HepG2 (cell line): Measurements from ENCODE around the gene TF. TPM values are rescaled to one million over a fixed set of nuclear protein-coding genes. Genes with fewer than 3 reads are reported as not detected.

Source experiments
- BCL3 ChIP-seq: sonication (generic); formaldehyde crosslinking; IDR thresholded peaks from 2 replicates; pipeline ENCODE4 v1.5.1; 2020; ENCODE audit warnings: mild to moderate bottlenecking, missing genetic modification reagents, moderate library complexity
- ELF1 ChIP-seq: sonication (generic); formaldehyde crosslinking; IDR thresholded peaks from 2 replicates; pipeline ENCODE4 v1.4.0; 2020; ENCODE audit warnings: missing genetic modification reagents
- HDAC6 ChIP-seq: fragments of 200-600 bp; sonication (generic); IDR thresholded peaks from 2 replicates; pipeline ENCODE4 v1.7.0; 2017; ENCODE audit warnings: mild to moderate bottlenecking, antibody characterized with exemption, low read length, low read depth
- HOXA9 ChIP-seq: sonication (generic); formaldehyde crosslinking; IDR thresholded peaks from 2 replicates; pipeline ENCODE4 v1.8.1; 2022; ENCODE audit warnings: missing genetic modification reagents, mild to moderate bottlenecking, moderate library complexity, borderline replicate concordance
- MED1 ChIP-seq: sonication (generic); formaldehyde crosslinking; IDR thresholded peaks from 2 replicates; pipeline ENCODE4 v1.4.0; 2020; ENCODE audit warnings: missing genetic modification reagents
- MIXL1 ChIP-seq: IDR thresholded peaks from 2 replicates; pipeline ENCODE4 v1.6.1; 2016
- SMARCE1 ChIP-seq: fragments of 450-650 bp; IDR thresholded peaks from 2 replicates; pipeline ENCODE4 v1.6.1; 2017; ENCODE audit warnings: borderline replicate concordance
- TARDBP ChIP-seq: sonication (generic); formaldehyde crosslinking; IDR thresholded peaks from 2 replicates; pipeline ENCODE4 v1.8.0; 2022; ENCODE audit warnings: mild to moderate bottlenecking, missing genetic modification reagents
- WIZ ChIP-seq: sonication (generic); formaldehyde crosslinking; IDR thresholded peaks from 2 replicates; pipeline ENCODE4 v1.5.1; 2020; ENCODE audit warnings: mild to moderate bottlenecking, missing genetic modification reagents
- ZFY ChIP-seq: sonication (generic); formaldehyde crosslinking; IDR thresholded peaks from 2 replicates; pipeline ENCODE4 v1.4.0; 2020; ENCODE audit warnings: missing genetic modification reagents
- ZNF143 ChIP-seq: sonication (generic); formaldehyde crosslinking; IDR thresholded peaks from 2 replicates; pipeline ENCODE4 v1.4.0; 2020; ENCODE audit warnings: missing genetic modification reagents
- ZNF205 ChIP-seq: IDR thresholded peaks from 2 replicates; pipeline ENCODE4 v1.6.1; 2018; ENCODE audit warnings: missing biosample characterization, missing genetic modification reagents
- ZNF235 ChIP-seq: sonication (generic); formaldehyde crosslinking; IDR thresholded peaks from 2 replicates; pipeline ENCODE4 v1.8.1; 2023; ENCODE audit warnings: mild to moderate bottlenecking, missing genetic modification reagents, borderline replicate concordance
- ZNF274 ChIP-seq: sonication (generic); formaldehyde crosslinking; IDR thresholded peaks from 2 replicates; pipeline ENCODE4 v1.5.1; 2020; ENCODE audit warnings: mild to moderate bottlenecking, missing genetic modification reagents
- ZNF296 ChIP-seq: sonication (generic); formaldehyde crosslinking; conservative IDR thresholded peaks from 2 replicates; pipeline ENCODE4 v1.5.0; 2020; ENCODE audit warnings: mild to moderate bottlenecking, missing genetic modification reagents
- ZNF496 ChIP-seq: sonication (generic); formaldehyde crosslinking; IDR thresholded peaks from 2 replicates; pipeline ENCODE4 v1.8.1; 2023; ENCODE audit warnings: mild to moderate bottlenecking, moderate library complexity, missing genetic modification reagents; ENCODE audit not compliant: insufficient replicate concordance
- ZNF878 ChIP-seq: sonication (generic); formaldehyde crosslinking; IDR thresholded peaks from 2 replicates; pipeline ENCODE4 v1.8.1; 2023; ENCODE audit warnings: mild to moderate bottlenecking, missing genetic modification reagents, moderate library complexity
- polyA plus RNA-seq, 8 experiments: library from polyadenylated mRNA; depleted of rRNA in 3 of 8; stranded (reverse) in 7 of 8; unstranded in 1 of 8; fragments of >200 nt; fragmentation: Illumina TruSeq in 4 of 8; extraction: Trizol in 4 of 8; gene quantifications; 2 replicates each; pipeline versions ENCODE4 v1.2.1 to v1.2.3, GENCODE V29; 2011 to 2016; ENCODE audit warnings: low read depth in 4 of 8, missing spikeins in 1 of 8, mixed read lengths in 1 of 8; ENCODE audit not compliant: insufficient read depth in 1 of 8
- total RNA-seq, 5 experiments: library from RNA; depleted of rRNA; stranded (reverse); fragments of >200 nt; fragmentation: Illumina TruSeq; extraction: Trizol; gene quantifications; 2 replicates each; pipeline ENCODE4 v1.2.3, GENCODE V29; 2016; ENCODE audit warnings: low read depth in 1 of 5
- TF ChIP-seq, protein P1 (sequence below): sonication (generic); formaldehyde crosslinking; IDR thresholded peaks from 2 replicates; pipeline ENCODE4 v1.9.0; 2021; ENCODE audit warnings: missing genetic modification reagents, borderline replicate concordance
- TF ChIP-seq, protein P2 (sequence below): sonication (generic); formaldehyde crosslinking; conservative IDR thresholded peaks from 2 replicates; pipeline ENCODE4 v1.5.0; 2020; ENCODE audit warnings: missing genetic modification reagents
- TF ChIP-seq, protein P3 (sequence below): IDR thresholded peaks from 2 replicates; pipeline ENCODE4 v1.6.1; 2012; ENCODE audit warnings: low read depth, low read length, improper control_type of control experiment
- TF ChIP-seq, protein P4 (sequence below): sonication (generic); formaldehyde crosslinking; IDR thresholded peaks from 2 replicates; pipeline ENCODE4 v1.4.0; 2020; ENCODE audit warnings: missing genetic modification reagents
- TF ChIP-seq, protein P5 (sequence below): sonication (generic); formaldehyde crosslinking; IDR thresholded peaks from 2 replicates; pipeline ENCODE4 v1.5.0; 2020; ENCODE audit warnings: missing genetic modification reagents

The TF gene
- total and polyA plus RNA-seq, 2 of the 13 experiments (the other 11 are each of a cell fraction or from before 2014, with no cell fraction given) = 10,074 to 11,821 TPM

DNA sequence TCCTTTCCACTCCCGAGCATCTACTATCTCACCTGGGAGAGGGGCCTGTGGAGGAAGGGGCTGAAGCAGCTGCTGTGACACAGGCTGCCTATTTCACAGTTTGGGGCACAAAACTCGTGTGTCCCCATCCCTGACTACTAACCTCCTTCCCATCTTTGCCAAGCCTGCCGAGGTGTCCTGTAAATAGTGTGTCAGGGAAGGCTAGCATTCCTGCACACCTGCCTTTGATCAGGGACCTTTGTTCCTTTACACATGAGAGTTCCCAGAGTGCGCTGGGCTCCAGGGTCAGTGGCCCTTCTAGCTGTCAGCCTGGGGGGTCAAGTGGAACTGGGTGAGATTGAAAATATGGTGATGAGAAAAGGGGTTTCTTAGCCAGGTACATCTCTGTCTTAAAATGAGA, 13.0 kb upstream of the TF start (continued):
- TF ChIP-seq, protein P1, sequence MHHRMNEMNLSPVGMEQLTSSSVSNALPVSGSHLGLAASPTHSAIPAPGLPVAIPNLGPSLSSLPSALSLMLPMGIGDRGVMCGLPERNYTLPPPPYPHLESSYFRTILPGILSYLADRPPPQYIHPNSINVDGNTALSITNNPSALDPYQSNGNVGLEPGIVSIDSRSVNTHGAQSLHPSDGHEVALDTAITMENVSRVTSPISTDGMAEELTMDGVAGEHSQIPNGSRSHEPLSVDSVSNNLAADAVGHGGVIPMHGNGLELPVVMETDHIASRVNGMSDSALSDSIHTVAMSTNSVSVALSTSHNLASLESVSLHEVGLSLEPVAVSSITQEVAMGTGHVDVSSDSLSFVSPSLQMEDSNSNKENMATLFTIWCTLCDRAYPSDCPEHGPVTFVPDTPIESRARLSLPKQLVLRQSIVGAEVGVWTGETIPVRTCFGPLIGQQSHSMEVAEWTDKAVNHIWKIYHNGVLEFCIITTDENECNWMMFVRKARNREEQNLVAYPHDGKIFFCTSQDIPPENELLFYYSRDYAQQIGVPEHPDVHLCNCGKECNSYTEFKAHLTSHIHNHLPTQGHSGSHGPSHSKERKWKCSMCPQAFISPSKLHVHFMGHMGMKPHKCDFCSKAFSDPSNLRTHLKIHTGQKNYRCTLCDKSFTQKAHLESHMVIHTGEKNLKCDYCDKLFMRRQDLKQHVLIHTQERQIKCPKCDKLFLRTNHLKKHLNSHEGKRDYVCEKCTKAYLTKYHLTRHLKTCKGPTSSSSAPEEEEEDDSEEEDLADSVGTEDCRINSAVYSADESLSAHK (CRISPR knock-in tag) = no peak
- TF ChIP-seq MED1 (peak; percentile 94), HDAC6 (no peak), ZNF274 (CRISPR knock-in tag) (no peak), HOXA9 (CRISPR knock-in tag) (no peak), TARDBP (CRISPR knock-in tag) (peak; percentile 87; the same call in 1 of the 2 replicates), ZNF143 (CRISPR knock-in tag) (peak; percentile 84), ZNF496 (CRISPR knock-in tag) (no peak), ZNF235 (no peak), ZNF205 (CRISPR knock-in tag) (peak; percentile 61; the same call in 1 of the 2 replicates), ZFY (CRISPR knock-in tag) (no peak), WIZ (no peak), ZNF296 (CRISPR knock-in tag) (no peak), BCL3 (CRISPR knock-in tag) (no peak), SMARCE1 (no peak), ELF1 (CRISPR knock-in tag) (peak; percentile 53; the same call in 1 of the 2 replicates), ZNF878 (CRISPR knock-in tag) (0 out of 2 replicates have a peak, but pooled peaks have one; percentile 22), MIXL1 (CRISPR knock-in tag) (peak; percentile 94)
- TF ChIP-seq, protein P2, sequence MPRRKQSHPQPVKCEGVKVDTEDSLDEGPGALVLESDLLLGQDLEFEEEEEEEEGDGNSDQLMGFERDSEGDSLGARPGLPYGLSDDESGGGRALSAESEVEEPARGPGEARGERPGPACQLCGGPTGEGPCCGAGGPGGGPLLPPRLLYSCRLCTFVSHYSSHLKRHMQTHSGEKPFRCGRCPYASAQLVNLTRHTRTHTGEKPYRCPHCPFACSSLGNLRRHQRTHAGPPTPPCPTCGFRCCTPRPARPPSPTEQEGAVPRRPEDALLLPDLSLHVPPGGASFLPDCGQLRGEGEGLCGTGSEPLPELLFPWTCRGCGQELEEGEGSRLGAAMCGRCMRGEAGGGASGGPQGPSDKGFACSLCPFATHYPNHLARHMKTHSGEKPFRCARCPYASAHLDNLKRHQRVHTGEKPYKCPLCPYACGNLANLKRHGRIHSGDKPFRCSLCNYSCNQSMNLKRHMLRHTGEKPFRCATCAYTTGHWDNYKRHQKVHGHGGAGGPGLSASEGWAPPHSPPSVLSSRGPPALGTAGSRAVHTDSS = no peak
- TF ChIP-seq, protein P3, sequence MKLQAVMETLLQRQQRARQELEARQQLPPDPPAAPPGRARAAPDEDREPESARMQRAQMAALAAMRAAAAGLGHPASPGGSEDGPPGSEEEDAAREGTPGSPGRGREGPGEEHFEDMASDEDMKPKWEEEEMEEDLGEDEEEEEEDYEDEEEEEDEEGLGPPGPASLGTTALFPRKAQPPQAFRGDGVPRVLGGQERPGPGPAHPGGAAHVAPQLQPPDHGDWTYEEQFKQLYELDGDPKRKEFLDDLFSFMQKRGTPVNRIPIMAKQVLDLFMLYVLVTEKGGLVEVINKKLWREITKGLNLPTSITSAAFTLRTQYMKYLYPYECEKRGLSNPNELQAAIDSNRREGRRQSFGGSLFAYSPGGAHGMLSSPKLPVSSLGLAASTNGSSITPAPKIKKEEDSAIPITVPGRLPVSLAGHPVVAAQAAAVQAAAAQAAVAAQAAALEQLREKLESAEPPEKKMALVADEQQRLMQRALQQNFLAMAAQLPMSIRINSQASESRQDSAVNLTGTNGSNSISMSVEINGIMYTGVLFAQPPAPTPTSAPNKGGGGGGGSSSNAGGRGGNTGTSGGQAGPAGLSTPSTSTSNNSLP = 0 out of 2 replicates have a peak, but pooled peaks have one; percentile 39
- TF ChIP-seq, protein P4, sequence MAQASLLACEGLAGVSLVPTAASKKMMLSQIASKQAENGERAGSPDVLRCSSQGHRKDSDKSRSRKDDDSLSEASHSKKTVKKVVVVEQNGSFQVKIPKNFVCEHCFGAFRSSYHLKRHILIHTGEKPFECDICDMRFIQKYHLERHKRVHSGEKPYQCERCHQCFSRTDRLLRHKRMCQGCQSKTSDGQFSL (CRISPR knock-in tag) = no peak
- TF ChIP-seq, protein P5, sequence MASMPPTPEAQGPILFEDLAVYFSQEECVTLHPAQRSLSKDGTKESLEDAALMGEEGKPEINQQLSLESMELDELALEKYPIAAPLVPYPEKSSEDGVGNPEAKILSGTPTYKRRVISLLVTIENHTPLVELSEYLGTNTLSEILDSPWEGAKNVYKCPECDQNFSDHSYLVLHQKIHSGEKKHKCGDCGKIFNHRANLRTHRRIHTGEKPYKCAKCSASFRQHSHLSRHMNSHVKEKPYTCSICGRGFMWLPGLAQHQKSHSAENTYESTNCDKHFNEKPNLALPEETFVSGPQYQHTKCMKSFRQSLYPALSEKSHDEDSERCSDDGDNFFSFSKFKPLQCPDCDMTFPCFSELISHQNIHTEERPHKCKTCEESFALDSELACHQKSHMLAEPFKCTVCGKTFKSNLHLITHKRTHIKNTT = no peak
